ENCODE data around the gene ZNF282. TPM values are rescaled to one million over a fixed set of nuclear protein-coding genes. Genes with fewer than 3 reads are reported as not detected.

The ZNF282 gene
- total and polyA plus RNA-seq, 9 of the 15 experiments (the other 6 are each of a cell fraction or from before 2014, with no cell fraction given): 0.76 to 58.6 (median 17.4) TPM

DNA sequence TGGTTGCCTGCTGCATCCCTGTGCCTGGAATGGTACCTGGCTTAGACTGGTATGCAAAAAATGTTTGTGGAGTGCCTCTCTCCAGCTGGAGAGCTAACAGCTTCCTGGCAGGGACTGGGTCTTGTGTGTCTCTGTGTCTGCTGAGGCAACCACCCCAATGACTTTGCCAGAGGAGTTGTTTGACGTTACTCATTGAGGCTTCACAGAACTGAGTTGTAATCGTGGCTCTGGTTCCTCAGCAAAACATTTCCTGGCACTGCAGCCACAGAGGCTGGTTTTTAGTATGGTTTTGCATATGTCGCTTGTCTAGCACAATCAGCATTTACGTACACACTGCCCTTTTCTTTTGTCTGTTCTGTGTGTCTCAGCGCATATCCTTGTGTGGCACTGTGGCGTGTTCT, 7.5 kb downstream of the ZNF282 start:
- no peak overlapping the region for H2AFZ ChIP-seq (ENCODE audit: low read depth, low read length)
- ATAC-seq: no peak
- H4K20me1 ChIP-seq (replicated peaks; ENCODE audit: control insufficient read depth, insufficient read depth, low read length): peaks cover 6% of the 10 kb centered on the region; the same call in 1 of the 2 replicates
- TF ChIP-seq RUNX1 (IDR thresholded peaks at IDR 0.05; ENCODE audit: low read depth) (0 out of 2 replicates have a peak, but pooled peaks have one; percentile 26), IFI16 (CRISPR knock-in tag; IDR thresholded peaks at IDR 0.05) (no peak), TFAM (CRISPR knock-in tag; conservative IDR thresholded peaks at IDR 0.05) (no peak), RFX5 (IDR thresholded peaks at IDR 0.05; ENCODE audit: low read depth, low read length) (no peak)
- TF ChIP-seq, protein P1, sequence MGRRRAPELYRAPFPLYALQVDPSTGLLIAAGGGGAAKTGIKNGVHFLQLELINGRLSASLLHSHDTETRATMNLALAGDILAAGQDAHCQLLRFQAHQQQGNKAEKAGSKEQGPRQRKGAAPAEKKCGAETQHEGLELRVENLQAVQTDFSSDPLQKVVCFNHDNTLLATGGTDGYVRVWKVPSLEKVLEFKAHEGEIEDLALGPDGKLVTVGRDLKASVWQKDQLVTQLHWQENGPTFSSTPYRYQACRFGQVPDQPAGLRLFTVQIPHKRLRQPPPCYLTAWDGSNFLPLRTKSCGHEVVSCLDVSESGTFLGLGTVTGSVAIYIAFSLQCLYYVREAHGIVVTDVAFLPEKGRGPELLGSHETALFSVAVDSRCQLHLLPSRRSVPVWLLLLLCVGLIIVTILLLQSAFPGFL (CRISPR knock-in tag; IDR thresholded peaks at IDR 0.05): no peak
- ChIA-PET POLR2A (no interaction called here), CTCF (ENCODE audit: low intra/inter-chr PET ratio) (no interaction called here)
- H3K36me3 ChIP-seq (ENCODE audit: control insufficient read depth, insufficient read depth, low read length): peaks cover 91% of the 10 kb centered on the region
- peaks cover 45% of the 10 kb centered on the region for H3K79me2 ChIP-seq (ENCODE audit: control insufficient read depth, insufficient read depth, low read length)
- no peak for FAIRE-seq
- in situ Hi-C loops (cut with MboI): no loop called here
- H3K27ac ChIP-seq (ENCODE audit: extremely low read depth, low read depth, low read length): no peak overlapping the region
- H3K9me1 ChIP-seq (ENCODE audit: control insufficient read depth, insufficient read depth, low read length): no peaks in the 10 kb centered on the region
- H3K4me3 ChIP-seq: no peak overlapping the region
- no peaks in the 10 kb centered on the region for H3K9me3 ChIP-seq (replicated peaks; ENCODE audit: control insufficient read depth, insufficient read depth, low read depth, low read length)
- no peaks in the 10 kb centered on the region for H3K27me3 ChIP-seq (ENCODE audit: control insufficient read depth in 2 of 2, insufficient read depth in 2 of 2, low read length in 2 of 2)
- intact Hi-C loops (cut with micrococcal nuclease): no loop called here
- BruUV-seq (replicated peaks): no TSS peak
- no peak for DNase-seq (ENCODE audit: extremely low read depth in 1 of 4, low spot score in 3 of 4)
- WGBS (ENCODE audit: insufficient coverage, low coverage, missing lambda C conversion rate): 96% methylated on average over 6 of the region's 6 CpGs
- peaks cover 0 to 4% of the 10 kb centered on the region in 2 experiments; a peak in 1 of 5 replicates for H3K4me1 ChIP-seq (replicated peaks in 1 of 2; ENCODE audit: control insufficient read depth in 2 of 2, insufficient read depth in 2 of 2, low read length in 2 of 2)
- no peak overlapping the region for H3K4me2 ChIP-seq (ENCODE audit: insufficient read depth, low read length)
- H3K9ac ChIP-seq (ENCODE audit: insufficient read depth in 1 of 2, low read depth in 2 of 2, low read length in 2 of 2): no peak overlapping the region
